Rectal smooth muscle tissue (tissue), 1 donor: ENCODE measurements around the gene TSC22D4.
"Not testable (repeated sequence)": the region's sequence is repeated elsewhere in the genome, so short reads cannot be mapped to it uniquely, and the experiment has no call there.

Experiments used
- H3K27ac ChIP-seq: one replicate; pipeline ENCODE4 v1.7.0; 2013; ENCODE audit warnings: low read depth, low read length, inconsistent platforms
- H3K27me3 ChIP-seq: one replicate; pipeline ENCODE4 v1.7.0; 2013; ENCODE audit warnings: low read length; ENCODE audit not compliant: control insufficient read depth, insufficient read depth
- H3K36me3 ChIP-seq: one replicate; pipeline ENCODE4 v1.7.0; 2013; ENCODE audit warnings: low read length; ENCODE audit not compliant: control insufficient read depth, insufficient read depth
- H3K4me1 ChIP-seq: one replicate; pipeline ENCODE4 v1.7.0; 2013; ENCODE audit warnings: low read length; ENCODE audit not compliant: control insufficient read depth, insufficient read depth
- H3K4me3 ChIP-seq: one replicate; pipeline ENCODE4 v1.7.0; 2013; ENCODE audit warnings: low read length
- H3K9ac ChIP-seq: one replicate; pipeline ENCODE4 v1.7.0; 2013; ENCODE audit warnings: low read length

The TSC22D4 gene

DNA sequence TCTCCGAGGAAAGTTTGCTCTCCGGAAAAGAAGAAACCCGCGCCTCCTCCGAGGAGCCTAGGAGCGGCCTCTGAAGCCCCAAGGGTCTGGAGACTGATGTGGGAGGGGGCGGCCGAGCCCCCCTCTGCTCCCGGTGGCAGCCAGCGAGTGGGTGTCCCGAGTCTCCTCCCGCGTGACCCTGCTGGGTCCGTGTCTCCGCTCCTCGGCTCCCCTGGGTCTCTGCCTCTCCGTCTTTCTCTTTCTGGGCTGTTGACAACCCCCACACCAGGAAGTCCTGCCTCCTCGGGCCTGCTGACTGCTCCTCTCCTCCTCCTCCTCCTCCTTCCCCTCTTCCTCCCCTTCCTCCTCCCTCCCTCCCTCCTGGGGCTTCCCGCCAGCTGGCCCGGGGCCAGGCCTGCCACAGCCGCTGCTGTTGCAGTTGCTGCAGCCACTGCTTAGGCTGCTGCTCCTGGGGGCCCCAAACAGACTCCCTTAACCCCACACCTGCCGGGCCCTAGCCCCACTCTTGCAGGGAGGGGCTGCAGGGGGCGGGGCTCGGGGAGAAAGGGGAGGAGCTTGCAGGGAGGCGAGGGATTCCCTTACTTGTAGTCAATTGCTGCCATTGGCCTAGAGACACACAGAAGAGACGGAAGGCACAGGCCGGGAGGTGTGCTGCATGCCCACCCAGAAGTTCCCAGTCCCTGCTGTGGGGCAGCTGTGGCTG, at the start of gene TSC22D4:
TSC22D4 (minus strand) TSS at position 257 of the 703 bp plus-strand sequence. CDS start 1,176 bp downstream, outside the sequence.
- peak within 1 kb of the TSS; percentile 95 for H3K27ac ChIP-seq
- peaks cover under 1% of the 10 kb centered on the region for H3K36me3 ChIP-seq
- H3K27me3 ChIP-seq = no peaks in the 10 kb centered on the region
- peak within 1 kb of the TSS; percentile 94 for H3K9ac ChIP-seq
- peaks cover 14% of the 10 kb centered on the region for H3K4me1 ChIP-seq
- peak within 1 kb of the TSS; percentile 97 for H3K4me3 ChIP-seq

DNA sequence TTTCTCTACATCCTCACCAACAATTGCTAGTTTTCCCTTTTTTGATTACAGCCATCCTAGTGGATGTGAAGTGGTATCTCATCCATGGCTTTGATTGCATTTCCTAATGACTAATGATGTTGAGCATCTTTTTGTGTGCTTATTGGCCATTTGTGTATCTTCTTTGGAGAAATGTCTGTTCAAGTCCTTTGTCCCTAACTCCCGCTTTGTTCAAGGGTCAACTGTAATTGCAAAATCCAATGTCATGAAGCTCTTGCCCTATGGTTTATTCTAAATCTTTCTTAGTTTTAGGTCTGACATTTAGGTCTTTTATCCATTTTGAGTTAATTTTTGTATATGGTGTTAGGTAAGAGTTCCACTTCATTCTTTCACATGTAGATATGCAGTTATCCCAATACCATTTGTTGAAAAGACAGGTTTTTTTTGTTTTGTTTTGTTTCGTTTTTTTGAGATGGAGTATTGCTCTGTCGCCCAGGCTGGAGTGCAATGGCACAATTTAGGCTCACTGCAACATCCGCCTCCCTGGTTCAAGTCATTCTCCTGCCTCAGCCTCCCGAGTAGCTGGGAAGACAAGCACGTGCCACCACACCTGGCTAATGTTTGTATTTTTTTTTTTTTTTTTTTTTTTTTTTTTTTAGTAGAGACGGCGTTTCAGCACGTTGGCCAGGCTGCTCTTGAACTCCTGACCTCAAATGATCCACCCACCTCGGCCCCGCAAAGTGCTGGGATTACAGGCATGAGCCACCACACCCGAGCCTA, 49.3 kb upstream of the TSC22D4 start:
- H3K9ac ChIP-seq, H3K27me3 ChIP-seq, H3K27ac ChIP-seq, H3K4me1 ChIP-seq, H3K36me3 ChIP-seq, H3K4me3 ChIP-seq: not testable (repeated sequence)

DNA sequence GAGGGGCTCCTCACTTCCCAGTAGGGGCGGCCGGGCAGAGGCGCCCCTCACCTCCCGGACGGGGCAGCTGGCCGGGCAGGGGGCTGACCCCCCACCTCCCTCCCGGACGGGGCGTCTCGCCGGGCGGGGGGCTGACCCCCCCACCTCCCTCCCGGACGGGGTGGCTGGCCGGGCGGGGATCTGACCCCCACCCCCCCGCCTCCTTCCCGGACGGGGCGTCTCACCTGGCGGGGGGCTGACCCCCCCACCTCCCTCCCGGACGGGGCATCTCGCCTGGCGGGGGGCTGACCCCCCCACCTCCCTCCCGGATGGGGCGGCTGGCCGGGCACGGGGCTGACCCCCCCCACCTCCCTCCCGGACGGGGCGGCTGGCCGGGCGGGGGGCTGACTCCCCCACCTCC, 44.2 kb upstream of the TSC22D4 start:
- not testable (repeated sequence) for H3K27me3 ChIP-seq, H3K36me3 ChIP-seq, H3K4me3 ChIP-seq, H3K27ac ChIP-seq, H3K4me1 ChIP-seq, H3K9ac ChIP-seq

DNA sequence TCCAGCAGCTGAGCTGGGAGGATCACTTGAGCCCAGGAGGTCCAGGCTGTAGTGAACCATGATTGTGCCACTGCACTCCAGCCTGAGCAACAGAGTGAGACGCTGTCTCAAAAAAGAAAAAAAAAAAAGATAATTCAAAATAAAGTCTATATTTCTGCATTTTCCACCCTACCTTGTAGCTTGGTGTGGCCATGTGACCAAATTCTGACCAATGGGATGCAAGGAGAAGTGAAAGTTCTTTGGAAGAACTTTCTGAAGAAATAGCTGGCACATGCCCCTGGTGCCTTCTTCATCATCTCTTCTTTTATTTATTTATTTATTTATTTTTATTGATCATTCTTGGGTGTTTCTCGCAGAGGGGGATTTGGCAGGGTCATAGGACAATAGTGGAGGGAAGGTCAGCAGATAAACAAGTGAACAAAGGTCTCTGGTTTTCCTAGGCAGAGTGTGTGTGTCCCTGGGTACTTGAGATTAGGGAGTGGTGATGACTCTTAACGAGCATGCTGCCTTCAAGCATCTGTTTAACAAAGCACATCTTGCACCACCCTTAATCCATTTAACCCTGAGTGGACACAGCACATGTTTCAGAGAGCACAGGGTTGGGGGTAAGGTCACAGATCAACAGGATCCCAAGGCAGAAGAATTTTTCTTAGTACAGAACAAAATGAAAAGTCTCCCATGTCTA, 43.0 kb upstream of the TSC22D4 start:
- not testable (repeated sequence) for H3K27ac ChIP-seq, H3K27me3 ChIP-seq, H3K9ac ChIP-seq, H3K4me1 ChIP-seq, H3K36me3 ChIP-seq, H3K4me3 ChIP-seq

DNA sequence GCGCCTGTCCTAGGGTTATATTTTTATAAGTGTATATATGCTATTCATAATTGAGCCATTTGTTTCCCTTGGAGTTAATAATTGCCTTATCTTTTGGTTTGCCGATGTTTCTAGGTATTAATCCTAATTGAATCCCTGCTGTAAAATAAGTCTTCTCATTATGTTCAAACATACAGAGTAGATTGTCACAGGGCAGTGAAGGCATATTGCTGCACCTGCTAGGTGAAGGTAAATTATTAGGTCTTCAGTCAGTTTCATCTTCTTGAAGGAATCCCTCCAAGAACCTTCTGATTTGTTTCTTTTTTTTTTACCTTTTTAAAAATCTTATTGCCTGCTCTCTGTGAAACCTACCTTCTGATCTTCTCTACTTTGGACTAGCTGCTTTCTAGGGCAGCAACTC, 42.1 kb upstream of the TSC22D4 start:
- H3K9ac ChIP-seq = no peak overlapping the region
- H3K27me3 ChIP-seq = no peaks in the 10 kb centered on the region
- H3K27ac ChIP-seq = no peak overlapping the region
- H3K4me1 ChIP-seq = no peaks in the 10 kb centered on the region
- no peak overlapping the region for H3K4me3 ChIP-seq
- no peaks in the 10 kb centered on the region for H3K36me3 ChIP-seq

DNA sequence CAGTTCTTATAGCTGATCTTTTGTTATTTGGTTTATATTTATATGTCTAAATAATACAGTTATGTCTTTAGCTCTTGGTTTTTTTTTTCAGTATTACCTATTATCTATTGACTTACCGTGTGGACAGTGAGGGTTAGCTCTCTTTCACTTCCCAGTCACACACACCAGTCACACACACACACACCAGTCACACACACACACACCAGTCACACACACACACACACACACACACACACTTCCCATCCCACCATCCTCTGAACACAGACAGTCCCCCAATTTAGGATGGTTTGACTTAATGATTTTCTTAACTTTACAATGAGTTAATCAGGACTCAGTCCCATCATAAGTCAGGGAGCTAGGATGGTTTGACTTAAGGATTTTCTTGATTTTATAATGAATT, 41.1 kb upstream of the TSC22D4 start:
- no peaks in the 10 kb centered on the region for H3K36me3 ChIP-seq

DNA sequence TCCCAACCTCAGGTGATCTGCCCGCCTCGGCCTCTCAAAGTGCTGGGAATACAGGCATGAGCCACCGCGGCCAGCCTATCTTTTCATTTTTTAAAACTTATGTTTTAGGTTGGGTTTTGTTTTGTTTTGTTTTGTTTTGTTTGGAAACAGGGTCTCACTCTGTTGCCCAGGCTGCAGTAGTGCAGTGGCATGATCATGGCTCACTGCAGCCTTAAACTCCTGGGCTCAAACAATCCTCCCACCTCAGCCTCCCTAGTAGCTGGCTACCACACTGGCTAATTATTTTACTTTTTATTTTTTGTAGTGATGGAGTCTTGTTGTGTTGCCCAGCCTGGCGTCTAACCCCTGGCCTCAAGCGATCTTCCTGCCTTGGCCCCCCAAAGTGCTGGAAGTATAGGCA, 40.6 kb upstream of the TSC22D4 start:
- Histone ChIP-seq H3K4me1 (no peaks in the 10 kb centered on the region), H3K27me3 (no peaks in the 10 kb centered on the region), H3K4me3 (no peak overlapping the region), H3K9ac (no peak overlapping the region), H3K36me3 (no peaks in the 10 kb centered on the region), H3K27ac (no peak overlapping the region)

More for the DNA sequence above, 41.1 kb upstream of the TSC22D4 start:
- Histone ChIP-seq H3K4me1 (no peaks in the 10 kb centered on the region), H3K9ac (no peak overlapping the region), H3K27me3 (no peaks in the 10 kb centered on the region), H3K27ac (no peak overlapping the region), H3K4me3 (no peak overlapping the region)

DNA sequence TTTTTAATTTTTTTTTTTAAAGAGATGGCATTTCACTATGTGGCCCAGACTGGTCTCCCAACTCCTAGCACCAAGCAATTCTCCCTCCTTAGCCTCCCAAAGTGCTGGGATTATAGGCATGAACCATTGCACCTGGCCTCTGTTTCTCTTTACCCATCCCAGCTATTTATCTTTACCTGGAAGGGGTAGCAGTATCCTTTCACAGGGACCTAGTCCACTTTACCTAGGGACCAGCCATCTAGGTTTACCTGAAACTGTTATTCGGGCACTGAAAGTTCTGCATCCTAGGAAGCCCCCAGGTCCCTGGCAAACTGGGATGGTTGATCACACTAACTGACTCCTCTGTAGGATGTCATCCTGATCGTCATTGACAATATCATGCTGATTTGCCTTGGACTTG, 38.3 kb upstream of the TSC22D4 start:
- H3K9ac ChIP-seq = no peak overlapping the region
- no peak overlapping the region for H3K4me3 ChIP-seq
- H3K27ac ChIP-seq = no peak overlapping the region
- no peaks in the 10 kb centered on the region for H3K36me3 ChIP-seq
- no peaks in the 10 kb centered on the region for H3K4me1 ChIP-seq
- H3K27me3 ChIP-seq = no peaks in the 10 kb centered on the region

DNA sequence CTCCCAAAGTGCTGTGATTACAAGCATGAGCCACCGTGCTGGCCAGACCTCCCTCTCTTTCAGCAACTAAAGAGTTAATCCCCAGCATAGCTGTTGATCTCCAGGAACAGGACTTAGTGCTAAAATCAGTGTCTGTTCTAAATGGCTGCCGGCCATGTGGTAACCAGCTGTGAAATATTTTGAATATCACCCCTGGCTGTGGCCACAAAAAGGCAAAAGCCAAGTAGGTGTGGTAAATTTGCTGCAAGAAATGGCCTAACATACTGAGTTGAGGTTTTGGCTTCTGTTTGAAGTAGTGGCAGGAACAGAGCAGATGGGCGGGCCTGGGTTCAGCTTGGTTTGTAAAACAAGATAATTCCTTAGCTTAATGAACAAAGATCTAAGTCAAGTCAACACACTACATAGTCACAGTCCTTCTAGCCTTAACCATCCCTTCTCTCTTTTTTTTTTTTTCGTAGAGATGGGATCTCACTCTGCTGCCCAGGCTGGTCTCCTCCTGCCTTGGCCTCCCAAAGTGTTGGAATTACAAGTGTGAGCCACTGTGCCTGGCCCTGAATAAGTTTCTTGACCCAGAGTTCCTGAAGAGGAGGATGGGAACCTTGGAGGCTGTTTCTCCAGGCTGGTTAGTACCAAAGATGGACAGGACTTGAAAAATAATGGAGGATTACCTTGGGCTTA, 37.3 kb upstream of the TSC22D4 start:
- Histone ChIP-seq H3K27me3 (no peaks in the 10 kb centered on the region), H3K27ac (no peak overlapping the region), H3K4me1 (no peaks in the 10 kb centered on the region), H3K4me3 (no peak overlapping the region), H3K9ac (no peak overlapping the region), H3K36me3 (no peaks in the 10 kb centered on the region)

DNA sequence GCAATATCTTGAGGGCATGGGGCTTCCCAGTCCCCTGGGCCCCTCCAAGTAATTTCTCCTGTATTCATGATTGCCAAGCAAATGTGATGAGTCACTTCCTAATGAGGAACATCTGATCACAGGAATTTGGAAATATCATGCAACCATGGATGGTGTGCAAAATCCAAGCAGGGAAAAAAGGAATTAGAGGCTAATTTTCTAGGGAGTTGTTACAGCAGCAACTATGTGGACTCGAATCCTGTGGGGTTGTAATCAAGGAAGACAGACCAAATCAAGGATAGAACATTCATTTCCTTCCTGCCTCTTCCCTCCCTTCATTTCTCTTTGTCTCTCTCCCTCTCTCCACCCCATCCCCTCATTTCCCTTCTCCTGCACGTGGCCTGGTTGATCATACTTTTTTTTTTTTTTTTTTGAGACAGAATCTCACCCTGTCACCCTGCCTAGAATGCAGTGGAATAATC, 36.1 kb upstream of the TSC22D4 start:
- H3K9ac ChIP-seq = no peak overlapping the region
- no peaks in the 10 kb centered on the region for H3K4me1 ChIP-seq
- no peak overlapping the region for H3K4me3 ChIP-seq
- H3K27me3 ChIP-seq = no peaks in the 10 kb centered on the region
- H3K36me3 ChIP-seq = no peaks in the 10 kb centered on the region
- H3K27ac ChIP-seq = no peak overlapping the region

DNA sequence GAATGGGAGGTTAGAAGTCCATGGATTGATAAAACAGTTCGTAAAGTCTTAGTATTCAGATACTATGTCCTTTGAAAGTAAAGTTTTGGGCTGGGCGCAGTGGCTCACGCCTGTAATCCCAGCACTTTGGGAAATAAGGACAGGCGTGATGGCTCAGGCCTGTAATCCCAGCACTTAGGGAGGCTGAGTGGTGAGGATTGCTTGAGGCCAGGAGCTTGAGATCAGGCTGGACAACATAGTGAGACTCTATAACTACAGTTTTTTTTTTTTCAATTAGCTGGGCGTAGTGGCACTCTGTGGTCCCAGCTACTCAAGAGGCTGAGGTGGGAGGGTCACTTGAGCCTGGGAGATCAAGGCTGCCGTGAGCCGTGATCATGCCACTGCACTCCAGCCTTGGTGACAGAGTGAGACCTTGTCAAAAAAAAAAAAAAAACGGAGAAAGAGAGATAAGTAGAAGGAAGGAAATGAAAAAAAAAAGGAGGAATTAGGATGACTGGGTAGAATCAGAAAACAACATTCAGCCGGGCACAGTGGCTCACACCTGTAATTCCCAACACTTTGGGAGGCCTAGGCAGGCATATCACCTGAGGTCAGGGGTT, 34.3 kb upstream of the TSC22D4 start:
- Histone ChIP-seq H3K4me3 (no peak overlapping the region), H3K27me3 (no peaks in the 10 kb centered on the region), H3K36me3 (no peaks in the 10 kb centered on the region), H3K9ac (no peak overlapping the region), H3K4me1 (no peaks in the 10 kb centered on the region), H3K27ac (no peak overlapping the region)
